ENCODE data around the gene MSH2.
"Not testable (repeated sequence)": the region's sequence is repeated elsewhere in the genome, so short reads cannot be mapped to it uniquely, and the experiment has no call there.

MSH2 gene

GRCh38 chr2:47402805-47403608 lies at the start of gene MSH2:
TSS of gene MSH2 (plus strand) at chr2:47403156. CDS start at chr2:47403192, 36 bp downstream.
- DNase-seq (ENCODE audit: low read depth, low spot score) = peak; percentile 80

- no peak for DNase-seq (ENCODE audit: low read depth, low spot score)
Measured at GRCh38 chr2:47354013-47354847, 48.7 kb upstream of the MSH2 start.

- no peak for DNase-seq (ENCODE audit: low read depth, low spot score)
Measured at GRCh38 chr2:47354848-47355204, 48.1 kb upstream of the MSH2 start.

GRCh38 chr2:47357483-47357882 lies 45.5 kb upstream of the MSH2 start:
- no peak for DNase-seq (ENCODE audit: low read depth, low spot score)

GRCh38 chr2:47359375-47359868 lies 43.5 kb upstream of the MSH2 start:
- DNase-seq (ENCODE audit: low read depth, low spot score) = no peak

- no peak for DNase-seq (ENCODE audit: low read depth, low spot score)
Measured at GRCh38 chr2:47360283-47360682, 42.7 kb upstream of the MSH2 start.

- no peak for DNase-seq (ENCODE audit: low read depth, low spot score)
Measured at GRCh38 chr2:47360927-47361326, 42.0 kb upstream of the MSH2 start.

- not testable (repeated sequence) for DNase-seq (ENCODE audit: low read depth, low spot score)
Measured at GRCh38 chr2:47361505-47362229, 41.3 kb upstream of the MSH2 start.

GRCh38 chr2:47373747-47374146 lies 29.2 kb upstream of the MSH2 start:
- DNase-seq (ENCODE audit: low read depth, low spot score) = no peak

- DNase-seq (ENCODE audit: low read depth, low spot score) = no peak
Measured at GRCh38 chr2:47375307-47375706, 27.6 kb upstream of the MSH2 start.

- no peak for DNase-seq (ENCODE audit: low read depth, low spot score)
Measured at GRCh38 chr2:47379384-47379783, 23.6 kb upstream of the MSH2 start.

- DNase-seq (ENCODE audit: low read depth, low spot score) = no peak
Measured at GRCh38 chr2:47381408-47381807, 21.5 kb upstream of the MSH2 start.

- no peak for DNase-seq (ENCODE audit: low read depth, low spot score)
Measured at GRCh38 chr2:47386551-47386950, 16.4 kb upstream of the MSH2 start.

- no peak for DNase-seq (ENCODE audit: low read depth, low spot score)
Measured at GRCh38 chr2:47388888-47389287, 14.1 kb upstream of the MSH2 start.

- no peak for DNase-seq (ENCODE audit: low read depth, low spot score)
Measured at GRCh38 chr2:47389692-47390091, 13.3 kb upstream of the MSH2 start.

- no peak for DNase-seq (ENCODE audit: low read depth, low spot score)
Measured at GRCh38 chr2:47401789-47402554, 984 bp upstream of the MSH2 start.

- DNase-seq (ENCODE audit: low read depth, low spot score) = no peak
Measured at GRCh38 chr2:47402555-47402804, 476 bp upstream of the MSH2 start.

- no peak for DNase-seq (ENCODE audit: low read depth, low spot score)
Measured at GRCh38 chr2:47403609-47404193, 745 bp downstream of the MSH2 start.

GRCh38 chr2:47404356-47404755 lies 1.4 kb downstream of the MSH2 start:
- no peak for DNase-seq (ENCODE audit: low read depth, low spot score)

GRCh38 chr2:47405757-47406156 lies 2.8 kb downstream of the MSH2 start:
- DNase-seq (ENCODE audit: low read depth, low spot score) = no peak

GRCh38 chr2:47406649-47407330 lies 3.8 kb downstream of the MSH2 start:
- DNase-seq (ENCODE audit: low read depth, low spot score) = not testable (repeated sequence)

Measured in activated CD4-positive, CD25-positive, alpha-beta regulatory T cell treated with anti-CD3 and anti-CD28 coated beads, Interleukin-2, amount 50 U/mL, for 16 hours (primary cell).